NCI-H2196 treated with DMSO at 0.1 percent for 48 hours (cell line): ENCODE results near the gene MARK3.
"Not testable (repeated sequence)": the region's sequence is repeated elsewhere in the genome, so short reads cannot be mapped to it uniquely, and the experiment has no call there.

Experiments
- DNase-seq: peaks from one replicate; lab custom pipeline; 2025; ENCODE audit not compliant: unreplicated experiment; lab: John Stamatoyannopoulos, UW

MARK3 gene

DNA sequence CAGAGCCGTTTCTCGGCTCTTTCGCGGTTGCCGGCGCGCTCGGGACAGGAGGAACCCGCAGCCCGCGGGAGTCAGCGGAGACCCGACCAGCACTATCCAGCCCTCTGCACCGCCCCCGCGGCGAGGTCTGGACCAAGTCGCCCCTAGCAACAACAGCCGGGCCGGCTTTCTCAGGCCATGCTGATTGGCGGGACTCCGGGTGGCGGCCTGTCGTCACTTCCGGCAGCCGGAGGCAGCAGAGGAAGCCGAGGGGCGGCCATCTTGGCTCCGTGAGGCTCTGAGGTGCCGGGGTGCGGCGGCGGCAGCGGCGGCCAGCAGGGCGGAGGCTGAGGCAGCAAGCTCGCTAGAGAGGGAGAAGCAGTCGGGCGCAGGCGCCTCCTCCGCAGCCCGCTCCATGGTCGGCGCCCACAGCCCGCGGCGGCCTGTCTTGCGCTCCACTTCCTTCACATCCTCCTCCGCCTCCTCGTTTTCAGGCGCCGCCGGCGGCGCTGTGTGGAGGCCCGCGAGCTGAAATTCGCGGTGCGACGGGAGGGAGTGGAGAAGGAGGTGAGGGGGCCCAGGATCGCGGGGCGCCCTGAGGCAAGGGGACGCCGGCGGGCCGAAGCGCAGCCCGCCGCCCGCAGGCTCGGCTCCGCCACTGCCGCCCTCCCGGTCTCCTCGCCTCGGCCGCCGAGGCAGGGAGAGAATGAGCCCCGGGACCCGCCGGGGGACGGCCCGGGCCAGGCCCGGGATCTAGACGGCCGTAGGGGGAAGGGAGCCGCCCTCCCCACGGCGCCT is at the start of gene MARK3:
TSS of gene MARK3 (plus strand) at position 264 of the 777 bp plus-strand sequence. CDS start 615 bp downstream, outside the sequence.
- peak; percentile 78 for DNase-seq

DNA sequence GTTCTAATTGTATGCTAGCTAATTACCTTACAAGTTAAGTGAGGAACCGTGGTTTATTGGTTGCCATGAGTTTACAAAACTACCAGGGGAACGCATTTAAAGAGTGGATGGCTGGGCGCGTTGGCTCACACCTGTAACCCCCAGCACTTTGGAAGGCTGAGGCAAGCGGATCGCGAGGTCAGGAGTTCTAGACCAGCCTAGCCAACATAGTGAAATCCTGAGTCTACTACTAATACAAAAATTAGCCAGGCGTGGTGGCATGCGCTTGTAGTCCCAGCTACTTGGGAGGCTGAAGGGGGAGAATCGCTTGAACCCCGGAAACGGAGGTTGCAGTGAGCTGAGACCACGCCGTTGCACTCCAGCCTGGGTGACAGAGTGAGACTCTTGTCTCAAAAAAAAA is 49.0 kb upstream of the MARK3 start:
- no peak for DNase-seq

DNA sequence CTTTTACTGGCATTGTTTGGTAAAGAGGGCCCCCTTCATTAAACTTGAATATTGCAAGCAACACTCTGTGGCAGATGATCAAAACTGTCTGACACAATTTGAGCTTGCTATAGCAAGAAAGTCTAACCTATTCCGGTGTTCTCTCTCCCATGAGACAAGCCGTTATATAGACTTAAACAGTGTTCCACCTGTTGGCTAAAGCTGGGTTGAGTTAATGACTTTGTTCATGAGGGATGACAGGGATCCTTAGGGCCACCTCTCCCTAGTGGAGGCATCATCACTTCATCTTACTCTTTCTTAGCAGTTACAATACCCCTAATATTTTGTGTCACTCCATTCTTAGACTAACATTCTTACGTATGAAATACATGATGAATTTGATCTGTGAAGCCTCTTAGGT is 47.4 kb upstream of the MARK3 start:
- DNase-seq: no peak

DNA sequence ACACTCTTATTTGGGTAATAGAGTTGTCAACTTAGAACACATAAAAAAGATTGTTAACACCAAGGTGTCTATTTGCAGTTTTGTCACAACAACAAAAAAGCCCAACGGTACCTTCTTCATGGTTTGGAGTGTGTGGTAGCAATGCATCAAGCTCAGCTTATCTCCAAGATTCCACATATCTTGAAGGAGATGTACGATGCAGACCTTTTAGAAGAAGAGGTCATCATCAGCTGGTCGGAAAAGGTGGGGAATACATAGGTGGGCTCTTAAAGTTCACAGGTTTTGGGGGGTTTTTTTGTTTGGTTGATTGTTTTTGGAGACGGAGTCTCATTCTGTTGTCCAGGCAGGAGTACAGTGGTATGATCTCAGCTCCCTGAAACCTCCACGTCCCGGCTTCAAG is 45.7 kb upstream of the MARK3 start:
- no peak for DNase-seq

DNA sequence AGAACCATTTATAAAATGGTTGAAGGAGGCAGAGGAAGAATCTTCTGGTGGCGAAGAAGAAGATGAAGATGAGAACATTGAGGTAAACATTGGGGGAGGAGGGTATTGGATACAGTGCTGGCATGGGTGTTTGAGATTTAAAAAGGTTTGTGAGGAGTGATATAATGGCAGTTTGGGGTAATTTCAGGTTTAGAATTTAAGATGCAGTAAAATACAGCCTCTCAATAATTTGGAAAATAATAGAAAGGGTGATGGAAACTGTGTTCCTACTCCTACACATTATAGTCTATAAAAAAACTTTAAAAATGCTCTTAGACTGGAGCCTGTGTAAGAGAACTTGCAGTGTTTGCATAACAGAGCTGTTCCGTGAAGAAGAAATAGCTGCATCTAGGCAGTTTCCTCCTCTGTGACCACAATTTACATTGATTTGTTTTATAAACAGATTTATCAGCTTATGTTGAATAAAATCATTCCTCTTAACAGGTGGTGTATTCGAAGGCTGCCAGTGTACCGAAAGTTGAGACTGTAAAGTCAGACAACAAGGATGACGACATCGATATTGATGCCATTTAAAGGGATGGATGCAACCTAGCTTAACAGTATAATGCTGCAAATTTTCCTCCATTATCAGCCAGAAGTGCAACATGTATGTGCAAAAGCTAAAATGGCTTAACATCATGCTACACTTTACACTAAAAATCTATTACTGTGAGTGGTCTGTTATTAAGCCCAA is 44.6 kb upstream of the MARK3 start:
- no peak for DNase-seq

- no peak for DNase-seq
These were observed 43.7 kb upstream of the MARK3 start for GRCh38 chr14:103341250-103342129.

DNA sequence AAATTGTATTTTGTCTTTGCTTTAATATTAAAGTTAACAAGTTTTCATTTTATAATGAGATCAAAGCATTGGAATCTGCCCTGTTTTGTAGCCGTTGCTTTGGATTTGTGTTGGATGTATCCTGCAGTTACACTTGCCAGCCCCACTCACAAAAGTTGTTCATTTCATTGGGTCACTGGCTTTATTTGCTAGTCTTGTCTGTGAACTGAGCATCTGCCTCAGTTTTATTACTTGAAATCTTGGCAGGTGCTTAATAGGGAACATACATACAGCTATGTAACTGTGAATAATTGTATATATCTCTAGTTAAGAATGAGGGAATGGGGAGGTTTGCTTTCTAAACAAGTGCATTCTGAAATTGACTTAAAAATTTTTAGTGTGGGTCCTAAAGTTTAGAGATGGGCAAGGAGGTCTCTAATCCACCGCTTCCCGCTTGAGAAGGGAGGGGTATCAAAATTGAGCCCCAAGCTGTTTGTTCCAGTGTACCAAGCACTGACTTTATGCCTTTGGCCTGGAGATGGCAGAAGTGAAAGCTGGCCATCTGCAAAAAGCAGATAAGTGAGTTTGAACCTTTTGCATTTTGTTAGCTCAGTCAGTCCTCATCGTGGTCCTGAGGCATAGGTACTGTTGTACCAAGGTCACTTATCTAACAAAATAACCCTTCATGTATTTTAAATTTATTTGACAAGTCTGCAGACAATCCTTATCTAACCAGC is 41.9 kb upstream of the MARK3 start:
- no peak for DNase-seq

DNA sequence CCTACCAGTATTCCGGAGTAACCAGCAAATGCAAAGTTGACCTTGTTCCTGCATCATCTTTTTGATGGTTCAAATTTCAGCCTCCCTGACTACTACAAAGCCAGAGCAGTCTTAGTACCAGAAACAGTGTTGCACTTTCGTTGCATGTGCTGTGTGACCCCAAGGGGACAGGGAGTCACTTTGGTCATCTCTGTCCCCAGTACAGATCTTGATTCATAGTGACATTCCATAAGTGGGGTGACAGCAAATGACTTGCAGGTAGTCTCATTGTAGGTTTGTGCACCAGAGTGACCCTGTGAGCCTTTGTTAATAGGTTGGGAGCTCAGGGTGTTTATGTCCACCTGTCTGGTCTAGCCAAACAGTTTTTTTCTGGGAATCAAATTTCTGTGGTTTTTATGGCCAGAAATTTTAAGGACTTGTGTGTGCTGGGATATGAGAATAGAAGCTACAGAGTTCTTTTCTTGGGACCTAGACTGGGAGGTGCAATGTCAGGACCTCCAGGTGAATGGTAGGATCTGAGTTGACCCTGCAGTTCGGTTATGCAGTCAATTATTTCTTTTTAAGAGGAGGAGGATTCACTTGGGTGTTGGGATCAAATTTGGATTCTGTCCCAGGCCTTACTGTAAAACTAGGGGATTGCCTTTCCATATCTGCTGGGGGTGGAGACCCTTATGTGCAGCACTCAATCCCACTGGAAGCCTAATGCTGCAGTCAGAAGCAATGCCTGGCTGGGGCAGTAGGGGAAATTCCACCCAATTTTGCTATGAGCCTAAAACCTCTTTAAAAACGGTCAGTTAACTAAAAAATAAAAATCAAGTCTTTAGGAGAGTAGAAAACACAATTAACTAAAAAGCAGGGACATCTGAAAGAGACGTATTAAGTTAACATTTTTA is 41.1 kb upstream of the MARK3 start:
- no peak for DNase-seq

GRCh38 chr14:103346286-103346685 is 38.9 kb upstream of the MARK3 start:
- DNase-seq: no peak

DNA sequence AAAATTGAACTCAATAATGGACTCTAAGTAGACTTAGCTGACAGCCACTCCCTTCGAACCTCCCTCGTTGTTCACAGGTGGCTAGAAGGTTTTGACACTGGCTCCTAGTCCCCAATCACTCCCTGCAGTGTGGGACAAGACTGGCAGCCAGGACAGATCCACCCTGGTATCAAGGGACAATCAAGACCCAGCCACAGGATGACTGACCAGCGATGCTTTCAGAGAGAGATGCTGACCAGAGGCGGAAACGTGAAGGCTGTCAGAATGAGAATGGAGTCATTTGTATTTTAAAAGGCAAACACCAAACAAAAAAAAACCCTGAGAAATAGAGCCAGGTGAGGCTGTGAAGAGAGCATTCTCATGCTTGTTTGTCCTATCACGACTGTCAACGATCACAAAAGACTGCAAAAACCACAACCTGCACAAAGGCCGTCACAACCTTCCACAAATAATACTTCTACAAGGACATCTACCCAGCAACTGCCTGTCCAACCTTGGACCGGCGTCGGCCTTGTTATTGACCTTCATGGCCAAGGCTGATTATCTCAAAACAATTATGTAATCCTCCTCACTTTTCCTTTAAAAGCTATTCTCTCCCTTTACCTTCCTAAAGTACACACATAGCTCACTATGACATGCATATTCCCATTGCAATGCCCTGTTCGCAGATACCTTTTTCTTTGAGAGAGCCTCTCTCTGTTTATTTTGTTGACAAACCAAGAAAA is 38.0 kb upstream of the MARK3 start:
- DNase-seq: no peak

- no peak for DNase-seq
These were observed 37.1 kb upstream of the MARK3 start for GRCh38 chr14:103348154-103348553.

- no peak for DNase-seq
These were observed 35.2 kb upstream of the MARK3 start for GRCh38 chr14:103349982-103350381.

- no peak for DNase-seq
These were observed 31.9 kb upstream of the MARK3 start for GRCh38 chr14:103353362-103353761.

DNA sequence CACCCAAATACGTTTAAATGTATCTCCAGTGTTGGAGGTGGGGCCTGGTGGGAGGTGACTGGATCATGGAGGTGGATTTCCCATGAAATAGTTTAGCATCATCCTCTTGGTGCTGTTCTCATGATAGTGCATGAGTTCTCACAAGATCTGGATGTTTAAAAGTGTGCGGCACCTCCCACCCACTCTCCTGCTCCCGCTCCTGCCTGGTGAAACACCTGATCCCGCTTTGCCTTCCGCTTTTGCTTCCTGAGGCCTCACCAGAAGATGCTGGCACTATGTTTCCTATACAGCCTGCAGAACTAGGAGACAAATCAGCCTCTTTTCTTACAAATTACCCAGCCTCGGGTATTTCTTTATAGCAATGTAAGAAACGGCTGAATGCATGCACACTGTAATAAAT is 31.1 kb upstream of the MARK3 start:
- no peak for DNase-seq

- DNase-seq: no peak
These were observed 29.1 kb upstream of the MARK3 start for GRCh38 chr14:103356024-103356682.

GRCh38 chr14:103357552-103357951 is 27.7 kb upstream of the MARK3 start:
- not testable (repeated sequence) for DNase-seq

DNA sequence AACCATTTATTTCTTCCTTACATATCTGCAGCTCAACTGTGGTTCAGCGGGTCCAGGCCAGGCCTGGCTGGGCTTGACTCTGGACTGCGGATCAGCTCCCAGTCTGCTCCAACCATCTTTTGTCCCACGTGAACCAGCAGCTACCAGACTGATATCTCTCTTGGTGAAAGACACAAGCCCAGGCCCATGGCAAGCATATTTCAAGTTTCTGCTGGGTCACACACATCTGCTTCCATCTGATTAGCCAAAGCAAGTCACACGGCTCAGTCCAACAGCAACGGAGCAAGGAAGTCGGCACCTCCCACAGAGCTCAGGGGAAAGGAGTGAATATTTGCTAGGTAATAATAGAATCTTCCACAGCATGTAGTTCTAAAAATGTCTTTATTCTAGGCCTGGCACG is 24.7 kb upstream of the MARK3 start:
- no peak for DNase-seq

DNA sequence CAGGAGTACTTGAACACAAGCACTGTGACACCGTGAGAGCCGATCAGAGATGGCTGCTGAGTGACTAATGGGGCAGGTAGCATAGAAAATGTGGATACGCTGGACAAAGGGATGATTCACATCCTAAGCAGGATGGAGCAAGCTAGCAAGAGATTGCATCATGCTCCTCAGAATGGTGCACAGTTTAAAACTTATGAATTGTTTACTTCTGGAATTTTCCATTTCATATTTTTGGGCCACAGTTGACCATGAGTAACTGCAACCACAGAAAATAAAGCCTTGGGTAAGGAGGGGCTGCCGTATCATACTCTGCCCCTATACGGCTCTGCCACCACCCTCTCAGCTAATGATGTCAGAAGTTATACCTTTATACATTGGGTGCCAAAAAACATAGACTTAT is 23.3 kb upstream of the MARK3 start:
- no peak for DNase-seq

DNA sequence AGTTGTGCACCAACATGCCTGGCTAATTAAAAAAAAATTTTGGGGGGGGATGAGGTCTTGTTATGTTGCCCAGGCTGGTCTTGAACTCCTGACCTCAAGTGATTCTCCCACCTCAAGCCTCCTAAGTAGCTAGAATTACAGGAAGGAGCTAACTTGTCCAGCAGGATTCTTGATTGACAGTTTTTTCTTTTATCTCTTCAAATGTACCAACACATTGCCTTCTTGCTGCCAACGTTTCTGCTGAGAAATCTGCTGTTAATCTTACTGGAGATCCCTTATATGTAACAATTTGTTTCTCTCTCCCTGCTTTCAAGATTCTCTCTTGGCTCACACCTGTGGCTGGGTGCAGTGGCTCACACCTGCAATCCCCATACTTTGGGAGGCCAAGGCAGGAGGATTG is 22.4 kb upstream of the MARK3 start:
- no peak for DNase-seq
